Hepatocyte (in vitro differentiated cells): ENCODE results near the gene MYH7. TPM values are rescaled to one million over a fixed set of nuclear protein-coding genes. Genes with fewer than 3 reads are reported as not detected.
"Not testable (repeated sequence)": the region's sequence is repeated elsewhere in the genome, so short reads cannot be mapped to it uniquely, and the experiment has no call there.

Source experiments
- DNase-seq: peaks from one replicate; pipeline ENCODE4 v3.0.0-alpha.2; 2016; ENCODE audit warnings: low spot score
- H2AFZ ChIP-seq: fragments of 200-600 bp; sonication (generic); 2 replicates; pipeline ENCODE4 v1.6.0; 2016; ENCODE audit warnings: antibody characterized with exemption, mild to moderate bottlenecking
- H3K27ac ChIP-seq: fragments of 200-600 bp; sonication (generic); 2 replicates; pipeline ENCODE4 v1.5.1; 2016; ENCODE audit warnings: mild to moderate bottlenecking
- H3K27me3 ChIP-seq: fragments of 200-600 bp; sonication (generic); 2 replicates; pipeline ENCODE4 v1.6.1; 2016
- H3K36me3 ChIP-seq: fragments of 200-600 bp; sonication (generic); replicated peaks from 2 replicates; pipeline ENCODE4 v1.5.1; 2016; ENCODE audit warnings: low read depth; ENCODE audit not compliant: insufficient read depth
- H3K4me1 ChIP-seq: fragments of 200-600 bp; sonication (generic); 2 replicates; pipeline ENCODE4 v1.5.1; 2016; ENCODE audit warnings: mild to moderate bottlenecking, moderate library complexity; ENCODE audit not compliant: insufficient read depth
- H3K4me2 ChIP-seq: fragments of 200-600 bp; sonication (generic); 2 replicates; pipeline ENCODE4 v1.6.0; 2016
- H3K4me3 ChIP-seq: fragments of 200-600 bp; sonication (generic); 2 replicates; pipeline ENCODE4 v1.5.1; 2016; ENCODE audit warnings: mild to moderate bottlenecking
- H3K79me2 ChIP-seq: fragments of 200-600 bp; sonication (generic); 2 replicates; pipeline ENCODE4 v1.6.0; 2017; ENCODE audit warnings: mild to moderate bottlenecking
- H3K9me2 ChIP-seq: fragments of 200-600 bp; sonication (generic); replicated peaks from 2 replicates; pipeline ENCODE4 v1.6.0; 2017; ENCODE audit warnings: mild to moderate bottlenecking; ENCODE audit not compliant: insufficient read depth
- H3K9me3 ChIP-seq: fragments of 200-600 bp; sonication (generic); 2 replicates; pipeline ENCODE4 v1.5.1; 2016; ENCODE audit warnings: low read depth, mild to moderate bottlenecking
- H4K20me1 ChIP-seq: fragments of 200-600 bp; sonication (generic); 2 replicates; pipeline ENCODE4 v1.6.0; 2016; ENCODE audit warnings: mild to moderate bottlenecking; ENCODE audit not compliant: insufficient read depth, poor library complexity, severe bottlenecking
- EZH2 ChIP-seq: fragments of 200-600 bp; sonication (generic); IDR thresholded peaks from 2 replicates; pipeline ENCODE4 v1.6.1; 2016; ENCODE audit warnings: antibody characterized with exemption, mild to moderate bottlenecking, borderline replicate concordance
- EZH2phosphoT487 ChIP-seq: fragments of 200-600 bp; sonication (generic); IDR thresholded peaks from one replicate; pipeline ENCODE4 v1.6.1; 2018; ENCODE audit warnings: antibody characterized with exemption, mild to moderate bottlenecking, low read depth, moderate library complexity; ENCODE audit not compliant: unreplicated experiment, severe bottlenecking
- WGBS: methylation state at CpG from one replicate; pipeline ENCODE4 v1.1.6; 2016; ENCODE audit warnings: low lambda C conversion rate; ENCODE audit errors: missing lambda C conversion rate; 5-methylcytosine and 5-hydroxymethylcytosine counted together
- polyA plus RNA-seq: library from polyadenylated mRNA; unstranded; fragments of >200 nt; fragmentation: Nextera tagmentation; extraction: Ambion mirVana; gene quantifications from 2 replicates; pipeline ENCODE4 v1.2.1, GENCODE V29; 2016
- total RNA-seq: library from RNA; depleted of rRNA; stranded (reverse); fragments of >200 nt; gene quantifications from 2 replicates; pipeline ENCODE4 v1.2.3, GENCODE V29; 2014
- TF ChIP-seq, protein P1 (sequence below): fragments of 200-600 bp; sonication (generic); IDR thresholded peaks from 2 replicates; pipeline ENCODE4 v1.5.1; 2016; ENCODE audit warnings: antibody characterized with exemption, mild to moderate bottlenecking; ENCODE audit not compliant: poor library complexity

MYH7 gene
- total and polyA plus RNA-seq, 2 experiments from 2014 or later: not detected

DNA sequence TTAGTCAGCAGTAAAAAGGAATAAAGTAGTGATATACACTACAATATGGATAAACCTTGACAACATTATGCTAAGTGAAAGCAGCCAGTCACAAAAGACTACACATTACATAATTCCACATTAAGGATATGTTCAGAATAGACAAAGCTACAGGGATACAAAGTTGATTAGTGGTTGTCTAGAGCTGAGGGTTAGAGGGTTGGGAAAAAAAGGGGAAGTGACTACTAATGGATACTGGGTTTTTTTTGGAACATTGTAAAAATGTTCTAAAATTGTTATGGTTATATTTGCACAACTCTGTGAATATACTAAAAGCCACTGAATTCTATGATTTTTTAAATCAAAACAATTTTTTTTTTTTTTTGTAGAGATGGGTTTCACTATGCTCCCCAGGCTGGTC lies 29.2 kb upstream of the MYH7 start:
- TF ChIP-seq, protein P1, sequence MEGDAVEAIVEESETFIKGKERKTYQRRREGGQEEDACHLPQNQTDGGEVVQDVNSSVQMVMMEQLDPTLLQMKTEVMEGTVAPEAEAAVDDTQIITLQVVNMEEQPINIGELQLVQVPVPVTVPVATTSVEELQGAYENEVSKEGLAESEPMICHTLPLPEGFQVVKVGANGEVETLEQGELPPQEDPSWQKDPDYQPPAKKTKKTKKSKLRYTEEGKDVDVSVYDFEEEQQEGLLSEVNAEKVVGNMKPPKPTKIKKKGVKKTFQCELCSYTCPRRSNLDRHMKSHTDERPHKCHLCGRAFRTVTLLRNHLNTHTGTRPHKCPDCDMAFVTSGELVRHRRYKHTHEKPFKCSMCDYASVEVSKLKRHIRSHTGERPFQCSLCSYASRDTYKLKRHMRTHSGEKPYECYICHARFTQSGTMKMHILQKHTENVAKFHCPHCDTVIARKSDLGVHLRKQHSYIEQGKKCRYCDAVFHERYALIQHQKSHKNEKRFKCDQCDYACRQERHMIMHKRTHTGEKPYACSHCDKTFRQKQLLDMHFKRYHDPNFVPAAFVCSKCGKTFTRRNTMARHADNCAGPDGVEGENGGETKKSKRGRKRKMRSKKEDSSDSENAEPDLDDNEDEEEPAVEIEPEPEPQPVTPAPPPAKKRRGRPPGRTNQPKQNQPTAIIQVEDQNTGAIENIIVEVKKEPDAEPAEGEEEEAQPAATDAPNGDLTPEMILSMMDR: no peak
- no peak for TF ChIP-seq EZH2phosphoT487
- TF ChIP-seq EZH2: no peak

DNA sequence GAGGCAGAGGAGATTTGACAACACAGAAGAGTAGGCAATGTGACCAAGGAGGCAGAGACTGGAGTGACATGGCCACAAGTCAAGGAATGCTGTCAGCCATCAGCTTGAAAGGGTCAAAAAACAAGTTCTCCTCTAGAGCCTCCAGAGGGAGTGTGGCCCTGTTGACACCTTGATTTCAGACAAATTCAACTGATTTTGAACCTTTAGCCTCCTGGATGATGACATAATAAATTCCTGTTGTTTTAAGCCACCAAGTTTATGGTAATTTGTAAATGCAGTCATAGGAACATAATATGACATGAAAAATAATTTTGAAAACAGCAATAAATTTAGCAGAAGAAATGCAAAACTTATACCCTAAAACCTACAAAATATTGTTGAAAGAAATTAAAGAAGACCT lies 25.5 kb upstream of the MYH7 start:
- Histone ChIP-seq H3K36me3 (no peaks in the 10 kb centered on the region), H3K4me2 (no peak overlapping the region), H3K79me2 (no peaks in the 10 kb centered on the region), H2AFZ (no peak overlapping the region), H4K20me1 (no peaks in the 10 kb centered on the region), H3K9me3 (no peaks in the 10 kb centered on the region), H3K27me3 (no peaks in the 10 kb centered on the region), H3K4me1 (peaks cover 11% of the 10 kb centered on the region), H3K9me2 (no peaks in the 10 kb centered on the region), H3K27ac (no peak overlapping the region), H3K4me3 (no peak overlapping the region)
- no peak for DNase-seq
- no peak for TF ChIP-seq EZH2phosphoT487
- TF ChIP-seq, protein P1: no peak
- no peak for TF ChIP-seq EZH2

More for the DNA sequence above, 29.2 kb upstream of the MYH7 start:
- Histone ChIP-seq H3K36me3 (no peaks in the 10 kb centered on the region), H3K4me2 (no peak overlapping the region), H2AFZ (no peak overlapping the region), H3K27me3 (no peaks in the 10 kb centered on the region), H3K4me3 (no peak overlapping the region), H3K27ac (no peak overlapping the region), H3K9me2 (no peaks in the 10 kb centered on the region), H3K4me1 (no peaks in the 10 kb centered on the region), H3K79me2 (no peaks in the 10 kb centered on the region), H4K20me1 (no peaks in the 10 kb centered on the region), H3K9me3 (no peaks in the 10 kb centered on the region)
- no peak for DNase-seq

DNA sequence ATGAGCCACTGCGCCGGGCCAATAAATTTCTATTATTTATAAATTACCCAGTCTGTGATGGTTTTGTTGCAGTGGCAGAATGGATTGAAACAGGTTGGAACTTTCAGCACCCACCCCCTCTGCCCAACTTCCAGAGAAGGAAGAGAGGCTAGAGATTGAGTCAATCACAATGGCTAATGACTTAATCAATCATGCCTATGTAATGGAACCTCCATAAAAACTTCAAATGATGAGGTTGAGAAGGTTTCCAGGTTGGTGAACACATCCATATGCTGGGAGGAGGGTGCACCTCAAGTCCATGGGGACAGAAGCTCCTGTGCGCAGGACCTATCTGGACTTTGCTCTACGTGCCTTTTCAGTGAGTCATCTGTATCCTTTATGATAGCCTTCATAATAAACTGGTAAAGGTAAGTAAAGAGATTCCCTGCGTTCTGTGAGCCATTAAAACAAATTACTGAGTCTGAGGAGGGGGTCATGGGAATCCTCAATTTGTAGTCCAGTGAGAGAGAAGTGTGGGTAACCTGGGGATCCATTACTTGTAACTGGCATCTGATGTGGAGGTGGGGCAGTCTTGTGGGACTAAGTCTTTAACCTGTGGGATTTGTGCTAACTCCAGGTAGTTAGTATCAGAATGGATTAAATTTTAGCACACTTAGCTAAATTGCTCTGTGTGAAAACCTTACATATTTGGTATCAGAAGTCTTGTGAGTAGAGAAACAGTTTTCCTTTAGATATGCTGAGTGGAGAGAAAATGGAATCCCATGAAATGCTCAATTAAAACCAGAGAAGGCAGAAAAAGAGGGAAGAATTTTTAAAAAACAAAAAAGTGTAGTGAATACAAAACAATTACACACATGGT lies 22.4 kb upstream of the MYH7 start:
- no peaks in the 10 kb centered on the region for H3K79me2 ChIP-seq
- H3K9me3 ChIP-seq: no peaks in the 10 kb centered on the region
- H3K27me3 ChIP-seq: no peaks in the 10 kb centered on the region
- no peak overlapping the region for H3K4me3 ChIP-seq
- peak overlapping the region; percentile 86 for H3K27ac ChIP-seq
- TF ChIP-seq EZH2phosphoT487 (no peak), EZH2 (no peak)
- TF ChIP-seq, protein P1: no peak
- H3K4me2 ChIP-seq: peak overlapping the region; percentile 50
- 80% methylated on average over 5 of the region's 5 CpGs for WGBS
- peak overlapping the region; percentile 8 for H2AFZ ChIP-seq
- H3K4me1 ChIP-seq: peaks cover 11% of the 10 kb centered on the region
- DNase-seq: peak; percentile 76
- H3K36me3 ChIP-seq: no peaks in the 10 kb centered on the region
- no peaks in the 10 kb centered on the region for H3K9me2 ChIP-seq
- H4K20me1 ChIP-seq: no peaks in the 10 kb centered on the region

DNA sequence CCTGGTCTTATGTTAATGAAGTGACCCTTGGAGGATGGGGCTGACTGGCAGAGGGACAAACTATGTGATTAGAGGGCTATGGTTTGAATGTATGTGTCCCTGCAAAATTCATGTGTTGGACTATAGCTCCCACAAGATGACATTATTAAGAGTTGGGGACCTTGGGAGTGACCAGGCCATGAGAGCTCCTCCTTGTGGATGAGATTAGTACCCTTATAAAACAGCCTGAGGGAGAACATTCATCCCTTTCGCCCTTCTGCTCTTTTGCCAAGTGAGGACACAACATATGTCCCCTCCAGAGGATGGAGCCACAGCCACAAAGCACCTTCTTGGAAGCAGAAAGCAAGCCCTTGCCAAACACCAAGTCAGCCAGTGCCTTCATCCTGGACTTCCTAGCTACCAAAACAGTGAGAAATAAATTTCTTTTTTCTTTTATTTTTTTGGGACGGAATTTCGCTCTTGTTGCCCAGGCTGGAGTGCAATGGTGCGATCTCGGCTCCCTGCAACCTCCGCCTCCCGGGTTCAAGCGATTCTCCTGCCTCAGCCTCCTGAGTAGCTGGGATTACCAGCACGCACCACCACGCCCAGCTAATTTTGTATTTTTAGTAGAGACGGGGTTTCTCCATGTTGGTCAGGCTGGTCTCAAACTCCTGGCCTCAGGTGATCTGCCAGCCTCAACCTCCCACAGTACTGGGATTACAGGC lies 21.6 kb upstream of the MYH7 start:
- not testable (repeated sequence) for H3K4me3 ChIP-seq, H3K79me2 ChIP-seq, H2AFZ ChIP-seq, H3K27me3 ChIP-seq, H3K36me3 ChIP-seq, DNase-seq, H3K9me3 ChIP-seq, H4K20me1 ChIP-seq, H3K9me2 ChIP-seq
- Histone ChIP-seq H3K27ac (peak overlapping the region; percentile 86), H3K4me1 (peaks cover 11% of the 10 kb centered on the region), H3K4me2 (peak overlapping the region; percentile 20)
- 94% methylated on average over 9 of the region's 11 CpGs for WGBS
